CD1c-positive myeloid dendritic cell (primary cell): ENCODE data around the gene RGL3.
"Not testable (repeated sequence)": the region's sequence is repeated elsewhere in the genome, so short reads cannot be mapped to it uniquely, and the experiment has no call there.

Source experiments
- DNase-seq: peaks from one replicate; pipeline ENCODE4 v3.0.0-alpha.2; 2016; ENCODE audit errors: extremely low spot score

RGL3 gene

GRCh38 chr19:11361771-11362731, 57.1 kb downstream of the RGL3 start:
- no peak for DNase-seq

GRCh38 chr19:11361037-11361770, 57.9 kb downstream of the RGL3 start:
- DNase-seq, result no peak

- DNase-seq, result no peak
These were observed 59.7 kb downstream of the RGL3 start for GRCh38 chr19:11359421-11359820.

- no peak for DNase-seq
These were observed 62.2 kb downstream of the RGL3 start for GRCh38 chr19:11356676-11357550.

- DNase-seq, result no peak
These were observed 63.1 kb downstream of the RGL3 start for GRCh38 chr19:11356074-11356397.

- peak; percentile 96 for DNase-seq
These were observed 63.7 kb downstream of the RGL3 start, which contains the start of gene PLPPR2 for GRCh38 chr19:11355160-11356073. Gene PLPPR2, plus strand, starts transcription at chr19:11355432. Its CDS starts 2,242 bp downstream, at chr19:11357674.

- not testable (repeated sequence) for DNase-seq
These were observed 65.0 kb downstream of the RGL3 start for GRCh38 chr19:11354102-11354501.

- DNase-seq, result no peak
These were observed 69.9 kb downstream of the RGL3 start for GRCh38 chr19:11349171-11349570.

GRCh38 chr19:11347546-11348039, 71.5 kb downstream of the RGL3 start:
- no peak for DNase-seq

- DNase-seq, result peak; percentile 100
These were observed 72.8 kb downstream of the RGL3 start, which contains the start of the genes CCDC159 and TMEM205 for GRCh38 chr19:11346104-11346940. Gene CCDC159, plus strand, starts transcription at chr19:11346519. Its CDS starts 88 bp downstream, at chr19:11346607. Gene TMEM205, minus strand, starts transcription at chr19:11346268. Its CDS starts 649 bp downstream, at chr19:11345619.

- DNase-seq, result no peak
These were observed 73.9 kb downstream of the RGL3 start for GRCh38 chr19:11345122-11345803.
